GM19328 (cell line): ENCODE data around the gene JAK1.
"Not testable (repeated sequence)": the region's sequence is repeated elsewhere in the genome, so short reads cannot be mapped to it uniquely, and the experiment has no call there.

Experiments
- ATAC-seq: cut with Tn5 transposase; IDR thresholded peaks from one replicate; pipeline ENCODE4 v1.9.1; 2021; ENCODE audit warnings: mild to moderate bottlenecking, moderate library complexity; ENCODE audit not compliant: unreplicated experiment

Gene JAK1

GRCh38 chr1:64950284-64950809 lies 16.0 kb downstream of the JAK1 start:
- ATAC-seq = no peak

GRCh38 chr1:64948905-64949833 lies 17.2 kb downstream of the JAK1 start:
- no peak for ATAC-seq

- no peak for ATAC-seq
These were observed 18.1 kb downstream of the JAK1 start for GRCh38 chr1:64948216-64948615.

DNA sequence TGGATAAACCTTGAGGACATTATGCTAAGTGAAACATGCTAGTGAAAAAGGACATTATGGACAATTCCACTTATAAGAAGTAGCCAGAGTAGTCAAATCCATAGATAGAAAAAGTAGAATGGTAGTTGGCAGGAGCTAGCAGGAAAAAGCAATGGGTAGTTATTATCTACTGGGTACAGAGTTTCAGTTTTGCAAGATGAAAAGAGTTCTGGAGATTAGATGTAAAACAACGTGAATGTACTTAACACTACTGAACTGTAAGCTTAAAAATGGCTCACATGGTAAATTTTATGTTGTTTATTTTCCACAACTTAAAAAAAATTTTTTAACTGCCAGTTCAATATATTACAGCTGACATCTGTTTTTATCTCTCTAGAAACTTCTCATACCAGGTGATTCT lies 19.4 kb downstream of the JAK1 start:
- ATAC-seq = no peak

- ATAC-seq = no peak
These were observed 21.4 kb downstream of the JAK1 start for GRCh38 chr1:64944913-64945312.

DNA sequence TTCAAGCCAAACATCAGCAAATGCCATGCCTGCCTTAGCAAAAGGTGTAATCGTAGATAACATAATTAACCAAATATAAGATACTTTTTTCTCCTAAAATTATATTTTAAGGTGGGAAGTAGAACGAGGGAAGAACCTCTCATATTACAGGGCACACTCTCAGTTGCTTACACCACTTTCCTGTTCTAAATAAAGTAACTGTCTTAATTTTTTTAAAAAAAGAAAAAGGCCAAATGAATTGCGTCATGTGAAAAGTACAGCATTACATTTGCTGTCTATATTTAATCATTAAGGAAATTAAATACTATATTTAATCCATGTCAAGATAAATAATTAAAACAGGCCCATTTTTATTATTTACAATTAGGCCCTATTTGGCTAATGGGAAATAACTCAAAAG lies 23.7 kb downstream of the JAK1 start:
- ATAC-seq = no peak

DNA sequence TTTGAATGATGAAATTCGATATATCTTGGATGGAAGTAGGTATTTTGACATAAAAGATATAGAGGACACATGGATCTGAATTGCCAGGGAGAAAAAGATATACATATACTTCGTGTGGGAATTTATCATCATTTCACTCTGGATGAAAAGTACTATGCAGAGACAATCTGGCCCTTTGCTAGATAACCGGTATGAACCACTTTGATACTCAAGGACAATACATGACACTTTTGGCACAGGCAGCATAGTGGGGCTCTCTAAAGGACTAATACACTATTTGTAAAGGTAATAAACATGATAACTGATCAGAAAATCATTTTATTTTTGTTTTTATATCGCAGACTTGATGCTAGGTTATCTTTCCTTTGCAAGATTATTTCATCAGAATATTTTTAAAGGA lies 24.2 kb downstream of the JAK1 start:
- ATAC-seq = no peak

- no peak for ATAC-seq
These were observed 24.8 kb downstream of the JAK1 start for GRCh38 chr1:64941461-64942117.

GRCh38 chr1:64940025-64940424 lies 26.3 kb downstream of the JAK1 start:
- ATAC-seq = no peak

GRCh38 chr1:64938991-64939390 lies 27.4 kb downstream of the JAK1 start:
- no peak for ATAC-seq

DNA sequence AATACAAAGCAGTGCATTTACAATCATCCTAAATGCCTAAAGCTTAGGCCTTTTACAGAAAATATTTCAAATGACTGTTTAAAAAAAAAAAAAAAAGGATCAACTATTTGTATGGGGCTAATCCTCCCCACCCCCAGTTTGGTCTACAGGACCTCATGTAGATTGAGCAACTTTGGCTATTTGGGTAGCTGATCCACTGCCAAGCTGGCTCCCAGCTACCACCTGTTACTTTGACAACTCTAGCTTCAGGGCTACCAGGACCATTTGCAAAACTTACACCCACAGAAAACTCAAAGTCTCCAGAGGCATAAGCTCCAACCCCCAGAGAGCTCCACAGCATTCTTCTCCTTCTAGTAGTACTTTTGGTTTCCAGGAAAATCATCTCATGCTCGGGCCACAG lies 29.4 kb downstream of the JAK1 start:
- ATAC-seq = no peak

DNA sequence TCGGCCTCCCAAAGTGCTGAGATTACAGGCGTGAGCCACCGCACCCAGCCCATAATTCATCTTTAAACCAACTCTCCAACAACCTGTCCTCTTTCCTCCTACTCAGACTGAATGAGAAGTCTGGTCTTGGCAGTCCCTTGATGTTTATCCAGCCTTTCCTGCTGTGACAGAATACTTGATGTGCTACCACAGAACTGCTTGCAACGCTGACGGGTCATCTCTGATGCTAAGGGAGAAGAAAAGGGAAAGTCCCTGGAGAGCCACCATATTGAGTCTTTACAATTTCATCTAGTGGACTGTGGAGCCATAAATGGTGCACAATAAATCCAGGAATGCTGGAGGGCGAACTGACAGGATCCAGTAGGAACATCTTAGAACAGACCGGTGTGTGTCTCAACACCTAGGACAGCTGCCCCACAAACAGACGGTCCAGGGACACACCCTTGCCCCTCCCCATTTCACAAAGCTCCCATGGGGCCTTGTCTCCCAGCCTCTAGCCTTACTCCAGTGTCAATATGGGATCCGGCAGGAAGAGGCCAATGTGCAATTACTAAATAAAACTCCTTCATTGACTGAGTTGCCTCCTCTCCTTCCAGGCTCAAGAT lies 30.7 kb downstream of the JAK1 start:
- no peak for ATAC-seq

- ATAC-seq = no peak
These were observed 31.5 kb downstream of the JAK1 start for GRCh38 chr1:64934878-64935275.

DNA sequence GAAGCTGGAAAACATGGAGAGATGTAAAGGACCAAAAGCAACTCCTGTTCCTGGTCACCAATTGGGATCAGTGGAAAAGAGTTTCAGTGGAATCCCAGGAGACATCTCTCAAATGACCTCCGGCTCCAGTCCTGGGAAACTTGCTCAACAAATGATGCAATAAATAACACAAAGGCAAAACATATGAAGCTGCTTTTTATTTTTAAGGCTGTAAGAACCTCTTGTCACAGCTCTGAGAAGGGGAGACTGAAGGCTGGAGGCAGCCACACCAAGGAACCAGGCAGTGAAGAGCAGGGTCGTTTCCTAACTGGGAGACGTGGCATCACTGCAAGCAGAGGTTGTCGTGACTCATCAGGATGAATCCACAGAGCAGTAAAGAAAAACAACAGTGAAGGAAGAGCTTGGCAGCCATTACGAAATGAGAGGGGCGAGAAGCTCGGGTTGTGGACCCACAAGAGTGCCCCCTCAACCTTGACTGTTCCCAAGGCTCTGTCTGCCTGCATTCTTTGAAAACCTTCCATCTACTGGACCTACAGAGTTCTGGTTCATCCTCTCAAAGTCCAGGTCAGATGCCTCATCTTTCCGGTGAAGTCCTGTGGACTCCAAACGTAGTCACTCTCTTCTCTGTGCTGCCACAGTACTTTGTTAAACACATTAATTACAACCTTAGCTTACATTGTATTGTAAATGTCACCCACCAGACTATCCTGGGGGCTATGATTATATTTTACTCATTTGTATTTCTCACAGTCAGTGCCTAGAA lies 32.1 kb downstream of the JAK1 start:
- ATAC-seq = no peak

- peak; percentile 47 for ATAC-seq
These were observed 32.9 kb downstream of the JAK1 start for GRCh38 chr1:64933296-64934070.

- ATAC-seq = no peak
These were observed 33.4 kb downstream of the JAK1 start for GRCh38 chr1:64932962-64933295.

- ATAC-seq = not testable (repeated sequence)
These were observed 35.7 kb downstream of the JAK1 start for GRCh38 chr1:64930640-64931039.

DNA sequence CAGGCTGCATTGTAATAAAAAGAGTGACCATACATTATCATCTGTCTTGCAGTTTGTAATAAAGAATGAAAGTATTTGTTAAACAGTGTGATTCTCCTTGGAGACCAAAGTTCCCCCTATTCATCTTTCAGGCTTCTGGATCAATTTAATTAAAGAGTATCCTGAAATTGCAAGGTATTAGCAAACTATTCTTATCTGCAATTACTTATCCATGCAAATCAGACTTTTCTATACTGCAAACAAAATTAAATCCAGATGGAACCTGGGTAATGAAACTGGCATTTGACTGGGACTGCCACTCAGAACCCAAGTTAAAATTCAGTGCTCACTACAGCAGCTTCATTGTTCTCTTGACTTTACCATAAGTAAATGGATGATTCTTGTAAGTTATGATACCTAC lies 37.1 kb downstream of the JAK1 start:
- ATAC-seq = no peak

DNA sequence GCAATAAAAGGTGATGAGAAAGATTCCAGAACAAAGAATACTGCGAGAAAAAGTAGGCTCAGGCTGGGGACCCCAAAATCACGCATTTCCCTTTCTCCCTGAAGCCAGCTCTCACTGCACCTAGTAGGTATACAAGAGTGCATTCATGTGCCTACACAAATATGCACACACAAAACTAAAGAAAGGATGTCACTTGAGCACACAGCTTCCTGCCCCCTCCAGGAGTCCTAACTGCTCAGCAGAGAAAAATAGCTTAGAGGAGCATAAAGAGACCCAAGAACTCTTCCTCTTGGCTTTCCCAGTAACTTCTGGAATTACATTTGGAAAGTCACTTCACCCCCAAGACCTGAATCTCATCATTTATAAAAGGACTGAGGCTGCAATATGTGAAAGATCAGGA lies 38.0 kb downstream of the JAK1 start:
- ATAC-seq = no peak

- no peak for ATAC-seq
These were observed 40.8 kb downstream of the JAK1 start for GRCh38 chr1:64925594-64925993.
